HL-60 (cell line): Measurements from ENCODE around the gene PAGE2.

Experiments
- GABPA ChIP-seq: IDR thresholded peaks from 2 replicates; pipeline ENCODE4 v1.6.1; 2012; ENCODE audit warnings: low read depth
- POLR2AphosphoS5 ChIP-seq: IDR thresholded peaks from 2 replicates; pipeline ENCODE4 v1.6.1; 2012; ENCODE audit warnings: low read depth
- REST ChIP-seq: IDR thresholded peaks from 2 replicates; pipeline ENCODE4 v1.6.1; 2012; ENCODE audit warnings: low read depth; ENCODE audit not compliant: insufficient replicate concordance
- SPI1 ChIP-seq: IDR thresholded peaks from 2 replicates; pipeline ENCODE4 v1.6.1; 2012; ENCODE audit warnings: low read depth, mild to moderate bottlenecking, borderline replicate concordance
- TF ChIP-seq, protein P1 (sequence below): IDR thresholded peaks from one replicate; pipeline ENCODE4 v1.5.1; 2011; ENCODE audit warnings: low read length, control low read depth, inconsistent platforms; ENCODE audit not compliant: insufficient read depth

DNA sequence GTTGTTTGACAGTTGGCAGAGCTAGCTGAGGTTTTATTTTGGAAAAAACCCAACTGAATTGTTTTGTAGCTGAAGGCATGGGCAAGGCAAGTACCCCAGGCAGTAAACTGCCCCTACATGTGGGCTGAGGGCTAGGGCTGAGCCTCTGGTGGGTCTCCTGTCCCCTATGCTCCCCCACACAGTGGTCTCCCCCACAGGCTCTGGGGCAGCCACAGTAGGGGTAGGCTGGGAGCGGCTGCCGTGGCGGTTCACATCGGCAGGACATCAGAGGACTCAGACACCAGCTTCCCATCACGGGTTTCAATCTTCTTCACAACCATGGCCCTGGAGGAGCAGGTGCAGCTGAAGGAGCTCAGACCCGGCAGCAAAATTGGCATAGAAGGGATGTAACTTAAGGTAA is 47.3 kb upstream of the PAGE2 start:
- TF ChIP-seq, protein P1, sequence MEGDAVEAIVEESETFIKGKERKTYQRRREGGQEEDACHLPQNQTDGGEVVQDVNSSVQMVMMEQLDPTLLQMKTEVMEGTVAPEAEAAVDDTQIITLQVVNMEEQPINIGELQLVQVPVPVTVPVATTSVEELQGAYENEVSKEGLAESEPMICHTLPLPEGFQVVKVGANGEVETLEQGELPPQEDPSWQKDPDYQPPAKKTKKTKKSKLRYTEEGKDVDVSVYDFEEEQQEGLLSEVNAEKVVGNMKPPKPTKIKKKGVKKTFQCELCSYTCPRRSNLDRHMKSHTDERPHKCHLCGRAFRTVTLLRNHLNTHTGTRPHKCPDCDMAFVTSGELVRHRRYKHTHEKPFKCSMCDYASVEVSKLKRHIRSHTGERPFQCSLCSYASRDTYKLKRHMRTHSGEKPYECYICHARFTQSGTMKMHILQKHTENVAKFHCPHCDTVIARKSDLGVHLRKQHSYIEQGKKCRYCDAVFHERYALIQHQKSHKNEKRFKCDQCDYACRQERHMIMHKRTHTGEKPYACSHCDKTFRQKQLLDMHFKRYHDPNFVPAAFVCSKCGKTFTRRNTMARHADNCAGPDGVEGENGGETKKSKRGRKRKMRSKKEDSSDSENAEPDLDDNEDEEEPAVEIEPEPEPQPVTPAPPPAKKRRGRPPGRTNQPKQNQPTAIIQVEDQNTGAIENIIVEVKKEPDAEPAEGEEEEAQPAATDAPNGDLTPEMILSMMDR = no peak
- TF ChIP-seq POLR2AphosphoS5 (no peak), REST (no peak), GABPA (no peak), SPI1 (no peak)
